ENCODE data around the gene CNTNAP5. TPM values are rescaled to one million over a fixed set of nuclear protein-coding genes. Genes with fewer than 3 reads are reported as not detected.

The CNTNAP5 gene
- total and polyA plus RNA-seq, 2 of the 13 experiments (the other 11 are each of a cell fraction or from before 2014, with no cell fraction given) = not detected

- TF ChIP-seq TFE3 (CRISPR knock-in tag; IDR thresholded peaks at IDR 0.05) = no peak
- no peak for TF ChIP-seq MEIS2 (CRISPR knock-in tag; IDR thresholded peaks at IDR 0.05)
- TF ChIP-seq ATF4 (CRISPR knock-in tag; IDR thresholded peaks at IDR 0.05) = no peak
- TF ChIP-seq CCDC6 (CRISPR knock-in tag; IDR thresholded peaks at IDR 0.05) = no peak
- no peak for TF ChIP-seq HMGA1 (CRISPR knock-in tag; conservative IDR thresholded peaks at IDR 0.05)
- TF ChIP-seq, protein P1, sequence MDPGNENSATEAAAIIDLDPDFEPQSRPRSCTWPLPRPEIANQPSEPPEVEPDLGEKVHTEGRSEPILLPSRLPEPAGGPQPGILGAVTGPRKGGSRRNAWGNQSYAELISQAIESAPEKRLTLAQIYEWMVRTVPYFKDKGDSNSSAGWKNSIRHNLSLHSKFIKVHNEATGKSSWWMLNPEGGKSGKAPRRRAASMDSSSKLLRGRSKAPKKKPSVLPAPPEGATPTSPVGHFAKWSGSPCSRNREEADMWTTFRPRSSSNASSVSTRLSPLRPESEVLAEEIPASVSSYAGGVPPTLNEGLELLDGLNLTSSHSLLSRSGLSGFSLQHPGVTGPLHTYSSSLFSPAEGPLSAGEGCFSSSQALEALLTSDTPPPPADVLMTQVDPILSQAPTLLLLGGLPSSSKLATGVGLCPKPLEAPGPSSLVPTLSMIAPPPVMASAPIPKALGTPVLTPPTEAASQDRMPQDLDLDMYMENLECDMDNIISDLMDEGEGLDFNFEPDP (CRISPR knock-in tag; conservative IDR thresholded peaks at IDR 0.05) = no peak
- TF ChIP-seq SP2 (CRISPR knock-in tag; IDR thresholded peaks at IDR 0.05) = no peak
- TF ChIP-seq TCF12 (IDR thresholded peaks at IDR 0.05) = no peak
- no peak for TF ChIP-seq TCF12 (CRISPR knock-in tag; IDR thresholded peaks at IDR 0.05)
- no peak for TF ChIP-seq HOXA9 (CRISPR knock-in tag; IDR thresholded peaks at IDR 0.05; ENCODE audit: borderline replicate concordance)
Observed at GRCh38 chr2:124894199-124894598, 869.1 kb downstream of the CNTNAP5 start (continued).

DNA sequence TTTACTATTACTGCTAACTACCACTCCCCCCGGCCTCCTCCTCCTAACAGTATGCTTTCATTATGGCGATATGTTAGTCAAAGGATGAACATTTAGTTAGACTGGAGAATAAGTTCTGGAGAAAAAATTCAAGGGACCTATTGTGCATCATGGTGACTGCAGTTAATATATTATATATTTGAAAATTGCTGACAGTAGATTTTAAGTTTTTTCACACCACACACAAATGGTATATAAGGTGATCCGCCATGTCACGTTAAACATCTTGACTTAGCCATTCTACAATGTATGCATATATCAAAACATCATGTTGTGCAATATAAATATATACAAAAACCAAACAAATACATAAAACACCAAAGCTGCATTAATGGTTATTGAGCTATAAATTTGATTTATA is 873.7 kb downstream of the CNTNAP5 start:
- H3K79me2 ChIP-seq (ENCODE audit: insufficient read depth, low read length) = no peaks in the 10 kb centered on the region
- H3K4me3 ChIP-seq (replicated peaks in 1 of 3; ENCODE audit: insufficient read depth in 1 of 3, low read depth in 2 of 3, low read length in 3 of 3) = no peak overlapping the region
- ChIA-PET POLR2A (no interaction called here), CTCF (ENCODE audit: low intra/inter-chr PET ratio, low total read pairs) (no interaction called here)
- peaks cover 31% of the 10 kb centered on the region for H3K9me3 ChIP-seq (ENCODE audit: low read length)
- H3K27ac ChIP-seq (ENCODE audit: extremely low read length, insufficient read depth, low read length) = no peak overlapping the region
- no peak for DNase-seq (ENCODE audit: low spot score)
- no TSS peak for BruUV-seq (replicated peaks)
- TF ChIP-seq ZFP82 (CRISPR knock-in tag; IDR thresholded peaks at IDR 0.05; ENCODE audit: borderline replicate concordance) = no peak
- TF ChIP-seq ZNF572 (CRISPR knock-in tag; IDR thresholded peaks at IDR 0.05) = no peak
- no peak for TF ChIP-seq ZNF138 (CRISPR knock-in tag; IDR thresholded peaks at IDR 0.05; ENCODE audit: low read depth)
- peak in 1 of 2 experiments; percentile 78; a peak in 2 of 4 replicates for TF ChIP-seq MAFK (conservative IDR thresholded peaks at IDR 0.05 in 1 of 2, IDR thresholded peaks at IDR 0.05 in 1 of 2; ENCODE audit: low read length in 2 of 2)
- peak; percentile 47 for TF ChIP-seq MAFF (IDR thresholded peaks at IDR 0.05; ENCODE audit: low read depth, low read length)
- no peak overlapping the region for H3K9ac ChIP-seq (ENCODE audit: insufficient read depth, low read depth, low read length)
- H3K27me3 ChIP-seq (ENCODE audit: control insufficient read depth in 1 of 2, insufficient read depth in 2 of 2, low read length in 2 of 2) = no peaks in the 10 kb centered on the region
- no peaks in the 10 kb centered on the region for H3K36me3 ChIP-seq (replicated peaks in 1 of 2; ENCODE audit: control insufficient read depth in 1 of 2, insufficient read depth in 2 of 2, low read length in 2 of 2)
- FAIRE-seq = no peak
- no peak overlapping the region for H2AFZ ChIP-seq (ENCODE audit: low read length)
- ATAC-seq = no peak
- H3K4me1 ChIP-seq (ENCODE audit: insufficient read depth, low read length) = no peaks in the 10 kb centered on the region
- no peaks in the 10 kb centered on the region for H4K20me1 ChIP-seq (ENCODE audit: insufficient read depth, low read length)
- 7% methylated on average over 4 of the region's 4 CpGs for WGBS (ENCODE audit: low lambda C conversion rate)
- H3K4me2 ChIP-seq (ENCODE audit: low read depth, low read length) = no peak overlapping the region
- in situ Hi-C loops (cut with HindIII; ENCODE audit: extremely low pct_ligation_motif_present, low pct_unique_long_range_greater_than_20kb) = no loop called here
- intact Hi-C loops (cut with micrococcal nuclease; ENCODE audit: unreplicated experiment) = no loop called here
